GM18873 (cell line): ENCODE data around the gene RAB5A.
"Not testable (repeated sequence)": the region's sequence is repeated elsewhere in the genome, so short reads cannot be mapped to it uniquely, and the experiment has no call there.

Experiments
- ATAC-seq: cut with Tn5 transposase; IDR thresholded peaks from one replicate; pipeline ENCODE4 v1.9.1; 2021; ENCODE audit warnings: mild to moderate bottlenecking, moderate library complexity, moderate number of reproducible peaks; ENCODE audit not compliant: unreplicated experiment, low FRiP score

The RAB5A gene, protein sequence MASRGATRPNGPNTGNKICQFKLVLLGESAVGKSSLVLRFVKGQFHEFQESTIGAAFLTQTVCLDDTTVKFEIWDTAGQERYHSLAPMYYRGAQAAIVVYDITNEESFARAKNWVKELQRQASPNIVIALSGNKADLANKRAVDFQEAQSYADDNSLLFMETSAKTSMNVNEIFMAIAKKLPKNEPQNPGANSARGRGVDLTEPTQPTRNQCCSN

GRCh38 chr3:19946832-19947548 is at the start of gene RAB5A:
Gene RAB5A, plus strand, starts transcription at chr3:19947097. Its CDS starts 3,802 bp downstream, at chr3:19950899.
- peak; percentile 96 for ATAC-seq

- no peak for ATAC-seq
Observed at GRCh38 chr3:19898721-19899120, 48.2 kb upstream of the RAB5A start.

- ATAC-seq, result no peak
Observed at GRCh38 chr3:19899264-19899663, 47.6 kb upstream of the RAB5A start.

DNA sequence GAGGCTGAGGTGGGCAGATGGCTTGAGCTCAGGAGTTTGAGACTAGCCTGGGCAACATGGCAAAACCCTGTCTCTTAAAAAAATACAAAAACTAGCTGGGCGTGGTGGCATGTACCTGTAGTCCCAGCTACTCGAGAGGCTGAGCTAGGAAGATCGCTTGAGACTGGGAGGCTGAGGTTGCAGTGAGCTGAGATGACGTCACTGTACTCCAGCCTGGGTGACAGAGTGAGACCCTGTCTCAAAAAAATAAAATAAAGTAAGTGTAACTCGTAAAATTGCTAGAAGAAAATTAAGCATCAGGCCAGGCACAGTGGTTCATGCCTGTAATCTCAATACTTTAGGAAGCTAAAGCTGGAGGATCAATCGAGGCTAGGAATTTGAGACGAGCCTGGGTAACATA is 47.1 kb upstream of the RAB5A start:
- ATAC-seq, result not testable (repeated sequence)

- ATAC-seq, result no peak
Observed at GRCh38 chr3:19901337-19901736, 45.6 kb upstream of the RAB5A start.

- ATAC-seq, result no peak
Observed at GRCh38 chr3:19901918-19902317, 45.0 kb upstream of the RAB5A start.

DNA sequence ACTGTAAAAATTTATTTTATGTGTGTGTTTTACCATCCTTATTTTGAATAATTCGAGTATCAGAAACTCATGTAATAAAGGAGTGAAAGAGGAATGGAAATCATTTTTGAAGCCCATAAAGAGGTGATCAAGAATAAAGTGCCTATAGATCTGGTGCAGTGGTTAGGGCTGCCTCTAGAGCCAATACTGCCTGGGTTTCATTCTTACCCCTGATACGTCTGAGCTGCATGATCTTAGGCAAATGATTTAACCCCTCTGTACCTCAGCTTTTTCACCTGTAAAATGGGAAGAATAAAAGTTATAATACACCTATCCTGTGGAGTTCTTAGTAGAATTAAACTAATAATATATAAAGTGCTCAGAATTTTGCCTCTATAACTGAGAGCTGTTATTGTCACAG is 43.2 kb upstream of the RAB5A start:
- ATAC-seq, result no peak

DNA sequence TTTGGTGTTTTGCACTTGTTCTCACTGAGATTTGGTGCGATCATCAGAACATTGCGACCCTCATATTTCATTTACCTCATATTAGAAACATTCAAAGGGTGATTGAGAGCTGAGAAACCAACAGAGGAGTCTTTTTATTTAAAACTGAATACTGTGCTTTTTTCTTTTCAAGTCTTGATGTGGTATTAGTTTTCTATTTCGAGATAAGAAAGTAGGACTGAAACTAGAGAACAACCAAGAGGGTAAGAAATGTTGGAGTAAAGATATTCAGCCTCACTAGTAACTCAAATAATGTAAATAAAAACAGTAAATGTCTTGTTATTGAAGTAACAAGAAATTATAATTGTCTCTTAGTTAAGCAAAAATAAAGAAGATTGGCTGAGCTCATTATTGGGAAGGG is 39.4 kb upstream of the RAB5A start:
- ATAC-seq, result no peak

GRCh38 chr3:19911452-19911851 is 35.4 kb upstream of the RAB5A start:
- ATAC-seq, result no peak

DNA sequence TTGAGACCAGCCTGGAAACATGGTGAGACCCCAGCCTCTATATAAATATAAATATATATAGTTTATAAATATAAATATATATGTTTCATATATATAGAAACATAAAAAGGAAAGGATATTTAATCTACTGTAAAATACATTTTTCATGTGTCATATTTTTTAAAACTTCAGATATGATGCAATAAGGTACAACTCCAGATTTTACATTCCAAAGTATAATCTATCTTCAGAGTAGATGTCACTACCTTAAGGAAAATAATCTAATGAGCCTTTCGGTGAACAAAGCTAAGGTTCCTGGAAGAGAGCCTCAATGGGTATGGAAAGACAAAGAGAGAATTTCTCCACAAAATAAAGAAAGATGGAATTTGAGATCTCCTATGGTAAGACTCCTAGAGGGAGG is 29.7 kb upstream of the RAB5A start:
- no peak for ATAC-seq

GRCh38 chr3:19920401-19921080 is 26.4 kb upstream of the RAB5A start:
- ATAC-seq, result no peak

DNA sequence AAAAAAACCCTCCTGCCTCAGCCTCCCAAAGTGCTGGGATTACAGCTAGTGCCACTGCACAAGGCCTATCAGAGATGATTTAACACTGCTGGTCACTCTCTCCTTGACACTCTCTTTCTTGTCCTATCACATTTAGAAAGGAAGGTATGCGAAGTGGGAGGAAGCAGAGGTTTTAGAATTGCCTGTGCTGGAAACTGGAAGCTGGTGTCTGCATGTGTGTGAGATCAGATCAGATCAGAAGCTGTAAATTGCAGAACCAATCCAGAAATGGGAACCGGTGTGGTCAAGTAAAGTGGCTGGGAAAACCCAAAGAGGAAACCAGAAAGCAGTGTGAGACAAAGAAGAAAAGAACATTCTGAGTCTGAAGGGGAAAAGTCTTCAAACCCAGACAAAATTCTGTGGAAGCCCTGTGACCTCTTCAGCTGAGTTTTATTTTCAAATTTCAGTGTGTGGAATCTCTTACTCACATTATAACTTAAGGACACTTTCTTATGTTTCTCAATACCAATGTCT is 15.7 kb upstream of the RAB5A start:
- peak; percentile 88 for ATAC-seq

GRCh38 chr3:19931767-19932188 is 15.1 kb upstream of the RAB5A start:
- peak; percentile 45 for ATAC-seq

GRCh38 chr3:19932422-19932821 is 14.5 kb upstream of the RAB5A start:
- no peak for ATAC-seq

GRCh38 chr3:19934098-19934566 is 12.8 kb upstream of the RAB5A start, which contains the start of gene EFHB:
Gene EFHB, minus strand, starts transcription at chr3:19934217. Its CDS starts 199 bp downstream, at chr3:19934018.
- ATAC-seq, result no peak

- ATAC-seq, result no peak
Observed at GRCh38 chr3:19937459-19938294, 9.2 kb upstream of the RAB5A start.

DNA sequence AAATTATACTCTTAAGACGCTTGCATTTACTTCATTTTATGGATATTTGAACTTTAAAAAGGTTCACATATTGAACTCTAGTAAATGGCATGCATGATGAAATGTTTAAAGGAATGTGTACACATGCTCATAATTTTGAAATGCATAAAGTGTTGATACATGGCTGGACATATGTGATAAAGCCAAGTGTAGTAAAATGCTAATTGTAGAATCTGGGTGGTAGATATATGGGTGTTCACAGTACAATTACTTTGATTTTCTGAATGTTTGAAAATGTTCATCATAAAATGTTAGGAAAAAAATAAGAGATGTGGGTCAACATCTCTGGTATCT is 8.6 kb upstream of the RAB5A start:
- ATAC-seq, result no peak

DNA sequence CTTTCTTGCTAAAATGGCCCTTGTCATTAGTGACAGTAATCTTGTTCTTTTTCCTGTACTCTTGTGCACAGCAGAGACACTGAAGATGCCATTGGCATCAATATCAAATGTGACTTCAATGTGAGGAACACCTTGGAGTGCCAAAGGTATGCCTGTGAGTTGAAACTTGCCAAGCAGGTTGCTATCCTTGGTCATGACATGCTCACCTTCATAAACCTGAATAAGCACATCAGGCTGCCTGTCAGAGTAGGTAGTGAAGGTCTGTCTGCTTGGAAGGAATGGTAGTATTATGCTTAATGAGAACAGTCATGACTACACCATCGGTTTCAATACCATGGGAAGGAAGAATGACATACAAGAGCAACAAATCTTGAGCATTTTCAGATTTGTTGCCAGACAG is 6.3 kb upstream of the RAB5A start:
- ATAC-seq, result no peak

GRCh38 chr3:19945534-19945933 is 1.4 kb upstream of the RAB5A start:
- ATAC-seq, result no peak
